Measurements from ENCODE around the gene IDH1. TPM values are rescaled to one million over a fixed set of nuclear protein-coding genes. Genes with fewer than 3 reads are reported as not detected.

The IDH1 gene
- total and polyA plus RNA-seq, 7 donors, result 34.2 to 287 (median 46.4) TPM

DNA sequence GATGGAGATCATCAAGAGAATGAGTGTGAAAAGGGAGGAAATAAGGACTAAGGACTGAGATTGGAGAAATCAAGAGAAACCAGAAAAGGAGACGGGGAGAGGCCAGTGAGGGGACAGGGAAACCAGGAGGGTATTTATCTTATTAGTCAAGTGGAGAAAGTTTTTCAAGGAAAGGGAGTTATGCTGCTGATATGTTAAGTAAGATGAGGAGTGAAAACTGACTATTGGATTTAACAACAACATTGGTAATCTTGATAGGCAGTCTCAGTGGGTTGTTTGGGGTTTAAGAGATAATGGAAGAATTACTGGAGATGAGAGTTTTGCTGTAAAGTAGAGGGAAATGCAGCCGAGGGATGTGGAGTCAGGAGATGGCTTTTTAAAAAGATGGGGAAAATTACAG, 41.7 kb upstream of the IDH1 start:
- Histone ChIP-seq H3K27me3 (no peaks in the 10 kb centered on the region), H3K27ac (no peak overlapping the region), H3K9me3 (no peaks in the 10 kb centered on the region), H3K36me3 (peaks cover 0 to 45% (median 25%) of the 10 kb centered on the region in 4 donors), H3K4me1 (peaks cover 0 to 9% (median 0%) of the 10 kb centered on the region in 4 donors), H3K4me3 (no peak overlapping the region)
- DNase-seq, result no peak
- 93 to 96% methylated on average over 2 of the region's 2 CpGs for WGBS, 2 donors
- TF ChIP-seq CTCF (IDR thresholded peaks at IDR 0.05) (no peak), POLR2AphosphoS5 (IDR thresholded peaks at IDR 0.05) (no peak), POLR2A (IDR thresholded peaks at IDR 0.05) (no peak), EP300 (IDR thresholded peaks at IDR 0.05) (no peak)
- intact Hi-C loops (cut with DNase I), result no loop called here

DNA sequence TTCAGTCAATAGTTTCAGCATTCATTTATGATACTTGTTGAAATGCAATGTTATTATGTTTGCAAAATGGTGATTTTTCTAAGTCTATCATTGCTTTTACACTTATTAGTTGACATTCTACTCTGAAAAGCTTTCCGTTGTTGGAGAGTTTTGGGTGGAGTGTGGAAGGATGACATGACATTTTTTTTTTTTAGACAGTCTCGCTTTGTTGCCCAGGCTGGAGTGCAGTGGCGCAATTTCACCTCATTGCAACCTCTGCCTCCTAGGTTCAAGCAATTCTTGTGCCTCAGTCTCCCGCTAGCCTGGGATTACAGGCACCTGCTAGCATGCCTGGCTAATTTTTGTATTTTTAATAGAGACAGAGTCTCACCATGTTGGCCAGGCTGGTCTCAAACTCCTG, 41.0 kb upstream of the IDH1 start:
- DNase-seq, result no peak
- Histone ChIP-seq H3K36me3 (peaks cover 0 to 41% (median 19%) of the 10 kb centered on the region in 4 donors), H3K4me3 (no peak overlapping the region), H3K9me3 (no peaks in the 10 kb centered on the region), H3K27me3 (no peaks in the 10 kb centered on the region), H3K27ac (no peak overlapping the region), H3K4me1 (peaks cover 0 to 9% (median 0%) of the 10 kb centered on the region in 4 donors)
- intact Hi-C loops (cut with DNase I), result no loop called here
- 95 to 96% methylated on average over 4 of the region's 4 CpGs for WGBS, 2 donors
- TF ChIP-seq CTCF (IDR thresholded peaks at IDR 0.05) (no peak), POLR2A (IDR thresholded peaks at IDR 0.05) (no peak), POLR2AphosphoS5 (IDR thresholded peaks at IDR 0.05) (no peak), EP300 (IDR thresholded peaks at IDR 0.05) (no peak)

- H3K4me3 ChIP-seq, result no peak overlapping the region
- TF ChIP-seq POLR2AphosphoS5 (IDR thresholded peaks at IDR 0.05), result no peak
- TF ChIP-seq EP300 (IDR thresholded peaks at IDR 0.05), result no peak
- TF ChIP-seq POLR2A (IDR thresholded peaks at IDR 0.05), result no peak
- H3K27ac ChIP-seq, result no peak overlapping the region
- no peaks in the 10 kb centered on the region for H3K27me3 ChIP-seq
- intact Hi-C loops (cut with DNase I), result no loop called here
- peaks cover 8 to 41% (median 17%) of the 10 kb centered on the region in 4 donors for H3K36me3 ChIP-seq
- no peaks in the 10 kb centered on the region for H3K9me3 ChIP-seq
- peaks cover 0 to 9% (median 0%) of the 10 kb centered on the region in 4 donors for H3K4me1 ChIP-seq
- no peak for DNase-seq
- 70 to 85% methylated on average over 4 of the region's 4 CpGs for WGBS, 2 donors
Measured at GRCh38 chr2:208294482-208295024, 39.7 kb upstream of the IDH1 start.

DNA sequence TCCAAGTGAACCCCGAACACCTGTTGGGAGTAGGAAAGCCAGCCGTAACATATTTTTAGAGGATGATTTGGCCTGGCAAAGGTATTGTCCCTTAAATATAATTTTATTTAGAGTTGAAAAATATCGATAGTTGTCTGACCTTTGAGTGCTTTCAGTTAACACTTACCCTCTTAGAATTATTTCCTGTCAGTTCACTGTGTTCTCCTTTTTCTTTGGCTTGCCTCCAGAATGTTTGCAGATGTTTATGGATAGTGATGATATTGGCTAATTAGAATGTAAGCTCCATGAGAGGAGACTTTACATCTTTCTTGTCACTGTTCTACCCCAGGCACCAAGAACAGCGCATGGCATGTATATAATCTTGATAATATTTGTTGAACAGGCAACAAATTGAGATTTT, 31.0 kb upstream of the IDH1 start:
- H3K4me1 ChIP-seq, result no peaks in the 10 kb centered on the region
- H3K27ac ChIP-seq, result no peak overlapping the region
- TF ChIP-seq CTCF (IDR thresholded peaks at IDR 0.05) (no peak), POLR2AphosphoS5 (IDR thresholded peaks at IDR 0.05) (no peak), EP300 (IDR thresholded peaks at IDR 0.05) (no peak), POLR2A (IDR thresholded peaks at IDR 0.05) (no peak)
- intact Hi-C loops (cut with DNase I), result no loop called here
- 77 to 89% methylated on average over 4 of the region's 4 CpGs for WGBS, 2 donors
- no peak for DNase-seq
- peaks cover 8 to 90% (median 24%) of the 10 kb centered on the region in 4 donors for H3K36me3 ChIP-seq
- no peak overlapping the region for H3K4me3 ChIP-seq
- no peaks in the 10 kb centered on the region for H3K9me3 ChIP-seq
- no peaks in the 10 kb centered on the region for H3K27me3 ChIP-seq

GRCh38 chr2:208280933-208281332, 26.1 kb upstream of the IDH1 start:
- Histone ChIP-seq H3K4me1 (no peaks in the 10 kb centered on the region), H3K27ac (no peak overlapping the region), H3K9me3 (no peaks in the 10 kb centered on the region), H3K27me3 (no peaks in the 10 kb centered on the region), H3K4me3 (no peak overlapping the region), H3K36me3 (peaks cover 4 to 86% (median 28%) of the 10 kb centered on the region in 4 donors)
- intact Hi-C loops (cut with DNase I), result no loop called here
- TF ChIP-seq EP300 (IDR thresholded peaks at IDR 0.05) (no peak), POLR2AphosphoS5 (IDR thresholded peaks at IDR 0.05) (no peak), CTCF (IDR thresholded peaks at IDR 0.05) (no peak), POLR2A (IDR thresholded peaks at IDR 0.05) (no peak)
- no peak for DNase-seq
- 64 to 81% methylated on average over 3 of the region's 3 CpGs for WGBS, 2 donors
